Measurements from ENCODE around the gene HIC1. TPM values are rescaled to one million over a fixed set of nuclear protein-coding genes. Genes with fewer than 3 reads are reported as not detected.
A peak's percentile ranks its signal among the peaks of the same experiment; 100 is the strongest.

The HIC1 gene
- total RNA-seq, 2 experiments from 2014 or later: 13.6 to 16.5 TPM

DNA sequence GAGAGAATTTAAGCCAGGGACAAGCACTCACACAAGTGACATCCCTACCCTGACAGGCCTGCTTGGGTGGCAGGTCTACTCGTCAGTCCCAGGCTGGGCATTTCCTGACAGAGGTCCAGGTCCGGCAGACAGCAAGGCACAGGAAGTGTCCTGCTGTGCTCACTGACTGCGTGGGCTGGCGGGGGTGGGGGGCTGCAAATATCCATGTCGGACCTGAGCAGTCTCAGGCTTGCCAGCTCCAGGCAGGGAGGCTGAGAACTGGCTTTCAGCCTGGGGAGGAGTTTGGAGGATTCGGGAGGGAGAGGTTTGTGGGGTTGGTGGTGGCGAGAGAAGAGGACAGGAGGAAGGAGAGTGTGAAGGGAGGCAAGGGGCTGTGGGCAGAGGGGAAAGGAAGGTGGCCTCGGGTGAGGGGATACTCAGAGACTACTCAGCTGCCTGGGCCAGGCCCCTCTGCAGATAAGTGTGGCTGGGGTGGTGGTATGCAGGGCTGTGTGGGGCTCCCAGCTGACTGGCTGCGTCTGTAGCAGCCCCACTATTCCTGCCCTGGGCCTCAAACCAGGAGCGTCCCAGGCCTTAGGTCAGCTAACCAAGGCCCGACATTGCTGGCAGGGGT is 7.8 kb downstream of the HIC1 start:
- peaks cover 70% of the 10 kb centered on the region for H3K36me3 Mint-ChIP-seq (ENCODE audit: low read depth)
- peaks cover 9% of the 10 kb centered on the region for H3K27me3 Mint-ChIP-seq
- peaks cover 7% of the 10 kb centered on the region for H3K4me1 Mint-ChIP-seq
- DNase-seq: no peak
- no peak overlapping the region for H3K27ac Mint-ChIP-seq
- no peak for ATAC-seq
- intact Hi-C loops (cut with DNase I, micrococcal nuclease): loop anchor here in 1 of 2 experiments (2.0 kb wide), 1 partner anchor 108 kb away; no protein-coding TSS in a partner anchor
- no peaks in the 10 kb centered on the region for H3K9me3 Mint-ChIP-seq (ENCODE audit: low read depth)
- ChIA-PET CTCF (no interaction called here), POLR2A (no interaction called here)
- no peak overlapping the region for H3K4me3 Mint-ChIP-seq

DNA sequence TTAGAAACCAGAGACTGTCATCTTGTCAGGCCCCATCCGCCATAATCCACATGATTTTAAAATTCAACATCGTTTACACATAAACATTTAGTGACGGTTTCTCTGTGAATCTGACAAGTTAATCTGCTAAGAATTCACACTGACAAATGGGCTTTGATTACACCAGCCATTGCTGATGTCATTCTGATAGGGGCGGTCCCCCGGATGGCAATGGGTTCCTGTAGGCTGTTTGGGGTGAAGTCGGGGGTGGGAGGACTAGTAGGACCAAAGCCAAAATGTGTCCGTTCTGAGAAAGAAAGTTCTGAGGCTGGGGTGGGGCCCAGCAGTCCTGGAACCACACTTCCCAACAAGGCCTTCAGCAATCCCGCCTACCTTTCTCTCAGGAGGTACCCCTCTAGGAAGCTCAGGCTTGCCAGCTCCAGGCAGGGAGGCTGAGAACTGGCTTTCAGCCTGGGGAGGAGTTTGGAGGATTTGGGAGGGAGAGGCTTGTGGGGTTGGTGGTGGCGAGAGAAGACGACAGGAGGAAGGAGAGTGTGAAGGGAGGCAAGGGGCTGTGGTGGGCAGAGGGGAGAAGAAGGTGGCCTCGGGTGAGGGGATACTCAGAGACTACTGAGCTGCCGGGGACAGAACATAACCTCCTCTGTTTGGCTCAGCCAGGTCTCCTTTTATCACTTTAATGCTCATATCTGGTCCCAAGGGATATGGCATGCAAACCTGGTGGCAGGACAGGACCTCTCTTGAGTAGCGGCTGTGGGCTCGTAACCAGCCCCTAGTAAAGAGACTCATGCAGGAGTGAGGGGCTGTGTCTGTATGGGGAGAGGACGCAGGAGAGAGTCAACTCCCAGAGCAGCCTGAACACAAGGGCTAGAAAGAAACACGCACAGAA is 8.6 kb downstream of the HIC1 start:
- H3K27ac Mint-ChIP-seq: no peak overlapping the region
- no peak overlapping the region for H3K4me3 Mint-ChIP-seq
- peaks cover 8% of the 10 kb centered on the region for H3K4me1 Mint-ChIP-seq
- H3K36me3 Mint-ChIP-seq (ENCODE audit: low read depth): peaks cover 73% of the 10 kb centered on the region
- no peak for ATAC-seq
- no peaks in the 10 kb centered on the region for H3K9me3 Mint-ChIP-seq (ENCODE audit: low read depth)
- intact Hi-C loops (cut with DNase I, micrococcal nuclease): loop anchor here in 1 of 2 experiments (2.0 kb wide), 1 partner anchor 107 kb away; no protein-coding TSS in a partner anchor
- peaks cover 8% of the 10 kb centered on the region for H3K27me3 Mint-ChIP-seq
- ChIA-PET POLR2A (no interaction called here), CTCF (interaction anchor here (1.1 to 2.1 kb wide), 4 partner anchors 9 to 189 kb away, joined by 3 to 12 read pairs (median 4); partner anchors contain the start of gene HIC1)
- no peak for DNase-seq

DNA sequence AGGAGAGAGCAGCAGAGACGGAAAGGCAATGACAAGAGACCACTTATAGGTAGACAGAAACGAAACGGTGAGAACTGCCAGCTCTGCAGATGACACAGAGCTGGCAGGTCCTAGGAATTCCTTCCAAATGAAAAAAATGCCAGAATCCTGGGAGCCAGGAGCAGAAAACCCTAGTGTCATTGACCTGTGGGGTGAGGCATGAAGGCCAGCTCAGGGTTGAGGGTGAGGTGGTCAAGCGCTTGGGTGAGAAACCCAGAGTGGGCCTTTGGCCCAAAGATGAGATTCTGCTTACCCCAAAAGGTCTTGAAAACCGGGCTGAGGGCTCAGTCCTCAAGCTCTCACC is 9.2 kb downstream of the HIC1 start:
- CTCF ChIA-PET: interaction anchor here (0.9 to 2.1 kb wide), 6 partner anchors 10 to 189 kb away, joined by 3 to 12 read pairs (median 4); partner anchors contain the start of gene HIC1
- no peak overlapping the region for H3K27ac Mint-ChIP-seq
- DNase-seq: no peak
- no peaks in the 10 kb centered on the region for H3K9me3 Mint-ChIP-seq (ENCODE audit: low read depth)
- no peak overlapping the region for H3K4me3 Mint-ChIP-seq
- no peak for ATAC-seq
- POLR2A ChIA-PET: no interaction called here
- peaks cover 78% of the 10 kb centered on the region for H3K36me3 Mint-ChIP-seq (ENCODE audit: low read depth)
- H3K27me3 Mint-ChIP-seq: peaks cover 8% of the 10 kb centered on the region
- peaks cover 14% of the 10 kb centered on the region for H3K4me1 Mint-ChIP-seq
- intact Hi-C loops (cut with DNase I, micrococcal nuclease): no loop called here

DNA sequence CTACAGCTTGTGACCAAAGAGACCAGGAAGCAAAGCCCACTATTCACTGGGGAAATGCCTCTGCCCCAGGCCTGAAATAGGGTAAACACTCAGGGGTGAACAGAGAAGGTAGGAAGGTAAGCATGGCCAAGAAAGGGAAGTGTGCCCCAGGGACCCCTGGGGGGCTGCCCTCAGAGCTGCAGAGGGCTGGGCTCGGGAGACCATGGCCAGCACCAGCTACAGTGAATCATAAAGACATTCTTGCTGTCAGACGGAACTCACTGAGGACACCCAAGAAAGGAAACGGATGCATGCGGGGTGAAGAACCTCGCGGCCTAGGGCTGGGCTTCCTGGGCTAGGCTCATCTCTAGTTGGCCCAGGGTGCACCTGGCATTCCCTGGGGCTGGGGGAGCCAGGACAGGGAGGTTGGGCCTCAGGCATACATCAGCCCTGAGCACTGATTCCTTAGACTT is 9.6 kb downstream of the HIC1 start:
- ChIA-PET POLR2A (no interaction called here), CTCF (interaction anchor here (0.8 to 2.1 kb wide), 7 partner anchors 10 to 188 kb away, joined by 3 to 12 read pairs (median 4); partner anchors contain the start of gene HIC1)
- no peaks in the 10 kb centered on the region for H3K9me3 Mint-ChIP-seq (ENCODE audit: low read depth)
- peaks cover 16% of the 10 kb centered on the region for H3K4me1 Mint-ChIP-seq
- H3K27me3 Mint-ChIP-seq: peaks cover 6% of the 10 kb centered on the region
- H3K27ac Mint-ChIP-seq: no peak overlapping the region
- peak; percentile 2 for ATAC-seq
- H3K4me3 Mint-ChIP-seq: no peak overlapping the region
- H3K36me3 Mint-ChIP-seq (ENCODE audit: low read depth): peaks cover 76% of the 10 kb centered on the region
- intact Hi-C loops (cut with DNase I, micrococcal nuclease): no loop called here
- no peak for DNase-seq

DNA sequence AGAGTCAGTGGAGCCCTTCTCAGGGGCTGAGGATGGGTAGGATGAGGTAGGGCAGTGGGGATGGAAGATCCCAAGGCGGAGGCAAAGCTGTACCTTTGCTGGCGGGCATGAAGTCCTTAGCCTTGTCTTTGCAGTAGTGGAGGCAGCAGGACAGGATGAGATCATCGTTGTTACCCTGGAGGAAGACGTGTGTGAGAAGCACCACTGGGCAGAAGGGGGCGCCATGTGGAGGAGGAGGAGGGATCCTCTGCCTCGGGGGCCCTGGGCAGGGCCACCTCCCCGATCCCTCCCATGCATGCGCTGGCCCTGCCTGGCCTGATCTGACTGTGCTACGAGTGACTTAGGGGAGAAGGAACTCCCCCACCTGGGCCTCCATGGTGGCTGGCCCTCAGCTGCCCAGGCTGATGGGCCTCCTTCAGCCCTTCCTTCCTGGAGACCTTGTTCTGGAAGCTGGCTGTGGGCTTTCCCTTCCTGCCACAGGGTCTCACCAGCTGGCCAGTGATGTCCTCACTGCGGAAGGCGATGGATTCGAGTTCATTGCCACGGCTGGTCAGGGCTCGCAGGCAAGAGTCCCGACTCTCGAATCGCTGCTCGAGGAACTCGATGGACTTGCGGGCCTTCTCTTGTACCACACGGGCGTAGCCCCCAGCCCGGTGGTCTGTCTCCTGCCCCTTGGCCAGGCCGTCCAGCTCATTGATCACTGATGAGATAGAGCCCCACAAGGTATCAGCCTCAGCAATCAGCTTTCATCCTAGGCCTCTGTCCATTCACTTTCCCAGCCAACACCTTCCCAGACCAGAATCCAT is 10.3 kb downstream of the HIC1 start:
- H3K9me3 Mint-ChIP-seq (ENCODE audit: low read depth): no peaks in the 10 kb centered on the region
- no peak overlapping the region for H3K27ac Mint-ChIP-seq
- H3K36me3 Mint-ChIP-seq (ENCODE audit: low read depth): peaks cover 72% of the 10 kb centered on the region
- peak; percentile 89 for DNase-seq
- ChIA-PET CTCF (interaction anchor here (0.8 to 2.1 kb wide), 11 partner anchors 9 to 188 kb away, joined by 3 to 12 read pairs (median 4); partner anchors contain the start of gene HIC1), POLR2A (no interaction called here)
- intact Hi-C loops (cut with DNase I, micrococcal nuclease): no loop called here
- no peak overlapping the region for H3K4me3 Mint-ChIP-seq
- H3K27me3 Mint-ChIP-seq: peaks cover 5% of the 10 kb centered on the region
- peak; percentile 83 for ATAC-seq
- peaks cover 20% of the 10 kb centered on the region for H3K4me1 Mint-ChIP-seq

DNA sequence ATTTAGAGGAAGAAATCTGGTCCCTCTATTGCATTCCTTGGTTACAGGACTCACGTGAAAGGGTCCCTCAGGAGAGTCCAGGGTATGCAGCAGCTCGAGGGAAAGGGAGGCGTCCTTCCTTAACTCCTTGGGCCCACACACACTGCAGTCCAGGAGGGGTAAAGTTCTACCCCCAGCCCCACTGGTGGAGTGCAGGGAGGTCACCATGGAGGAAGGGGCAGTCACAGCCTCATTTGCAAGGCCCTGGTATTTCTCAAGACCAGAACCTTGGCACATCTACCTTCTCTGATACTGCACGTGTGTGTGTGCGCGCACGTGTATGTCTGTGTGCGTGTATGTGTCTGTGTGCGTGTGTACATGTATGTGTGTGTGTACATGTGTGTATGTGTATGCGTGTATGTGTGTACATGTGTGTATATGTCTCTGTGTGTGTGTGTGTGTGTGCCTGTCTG is 11.1 kb downstream of the HIC1 start:
- peaks cover 28% of the 10 kb centered on the region for H3K4me1 Mint-ChIP-seq
- no peak overlapping the region for H3K27ac Mint-ChIP-seq
- H3K9me3 Mint-ChIP-seq (ENCODE audit: low read depth): no peaks in the 10 kb centered on the region
- H3K36me3 Mint-ChIP-seq (ENCODE audit: low read depth): peaks cover 65% of the 10 kb centered on the region
- intact Hi-C loops (cut with DNase I, micrococcal nuclease): no loop called here
- DNase-seq (no peak), ATAC-seq (no peak)
- ChIA-PET CTCF (interaction anchor here (0.7 to 2.1 kb wide), 8 partner anchors 8 to 179 kb away, joined by 3 to 12 read pairs (median 3); no protein-coding TSS in a partner anchor), POLR2A (no interaction called here)
- H3K4me3 Mint-ChIP-seq: no peak overlapping the region
- peaks cover 5% of the 10 kb centered on the region for H3K27me3 Mint-ChIP-seq

DNA sequence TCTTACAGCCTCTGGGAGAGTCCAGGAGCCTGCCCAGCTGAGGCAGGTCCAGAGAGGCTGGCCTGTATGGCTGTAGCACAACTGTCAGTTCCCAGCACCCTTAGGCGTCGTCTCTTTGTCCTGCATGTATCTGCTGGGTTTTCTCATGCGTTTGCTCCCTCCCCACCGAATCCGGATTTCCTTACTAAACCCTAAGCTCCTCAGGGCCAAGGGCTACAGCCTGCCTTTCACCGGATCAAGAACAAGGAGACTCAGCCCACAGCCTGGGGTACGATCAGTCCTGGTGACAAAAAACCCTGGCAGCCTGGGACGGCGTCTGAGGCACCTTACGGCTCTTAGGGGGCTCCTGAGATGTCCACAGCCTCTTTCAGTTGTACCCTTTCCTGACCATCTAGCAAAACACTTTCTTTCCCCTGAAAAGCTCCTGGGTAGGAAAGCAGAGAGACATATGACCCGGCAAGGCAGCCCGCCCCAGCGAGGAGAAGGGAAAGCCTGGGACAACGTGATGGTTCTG is 12.2 kb downstream of the HIC1 start:
- no peak for ATAC-seq
- POLR2A ChIA-PET: no interaction called here
- no peak overlapping the region for H3K4me3 Mint-ChIP-seq

DNA sequence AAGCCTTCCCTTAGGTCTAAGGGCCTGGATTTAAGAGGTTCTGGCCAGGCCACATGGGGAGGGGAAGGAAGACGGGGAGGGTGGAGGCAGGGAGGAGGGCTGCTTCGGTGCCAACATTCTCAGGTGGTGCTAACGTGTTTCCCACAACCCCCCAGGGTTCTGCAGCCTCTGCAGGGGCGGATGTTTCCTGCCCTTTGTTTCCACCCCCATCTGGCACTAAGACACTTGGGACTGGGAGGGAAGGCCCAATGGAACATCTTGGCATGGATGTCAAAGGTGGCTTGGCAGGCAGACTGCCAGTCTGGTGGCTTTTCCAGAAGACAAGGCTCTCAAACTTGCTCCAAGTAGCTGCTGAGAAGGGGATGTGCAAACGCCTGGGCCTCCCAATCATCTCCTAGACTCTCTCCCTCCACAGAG is 12.7 kb downstream of the HIC1 start:
- H3K27ac Mint-ChIP-seq: no peak overlapping the region
- intact Hi-C loops (cut with DNase I, micrococcal nuclease): no loop called here
- H3K4me1 Mint-ChIP-seq: peaks cover 36% of the 10 kb centered on the region
- H3K9me3 Mint-ChIP-seq (ENCODE audit: low read depth): no peaks in the 10 kb centered on the region
- DNase-seq (no peak), ATAC-seq (no peak)
- CTCF ChIA-PET: interaction anchor here (0.6 to 4.6 kb wide), 7 partner anchors 10 to 348 kb away, joined by 3 to 55 read pairs (median 4); partner anchors contain the start of gene HIC1
- H3K36me3 Mint-ChIP-seq (ENCODE audit: low read depth): peaks cover 68% of the 10 kb centered on the region
- POLR2A ChIA-PET: no interaction called here
- no peak overlapping the region for H3K4me3 Mint-ChIP-seq
- H3K27me3 Mint-ChIP-seq: peaks cover 5% of the 10 kb centered on the region

More for the DNA sequence above, 12.2 kb downstream of the HIC1 start:
- no peaks in the 10 kb centered on the region for H3K9me3 Mint-ChIP-seq (ENCODE audit: low read depth)
- intact Hi-C loops (cut with DNase I, micrococcal nuclease): no loop called here
- H3K36me3 Mint-ChIP-seq (ENCODE audit: low read depth): peaks cover 67% of the 10 kb centered on the region
- H3K27me3 Mint-ChIP-seq: peaks cover 5% of the 10 kb centered on the region
- DNase-seq: no peak
- peaks cover 36% of the 10 kb centered on the region for H3K4me1 Mint-ChIP-seq
- H3K27ac Mint-ChIP-seq: no peak overlapping the region
- CTCF ChIA-PET: interaction anchor here (0.6 to 4.6 kb wide), 5 partner anchors 10 to 201 kb away, joined by 3 to 55 read pairs (median 4); partner anchors contain the start of gene HIC1

DNA sequence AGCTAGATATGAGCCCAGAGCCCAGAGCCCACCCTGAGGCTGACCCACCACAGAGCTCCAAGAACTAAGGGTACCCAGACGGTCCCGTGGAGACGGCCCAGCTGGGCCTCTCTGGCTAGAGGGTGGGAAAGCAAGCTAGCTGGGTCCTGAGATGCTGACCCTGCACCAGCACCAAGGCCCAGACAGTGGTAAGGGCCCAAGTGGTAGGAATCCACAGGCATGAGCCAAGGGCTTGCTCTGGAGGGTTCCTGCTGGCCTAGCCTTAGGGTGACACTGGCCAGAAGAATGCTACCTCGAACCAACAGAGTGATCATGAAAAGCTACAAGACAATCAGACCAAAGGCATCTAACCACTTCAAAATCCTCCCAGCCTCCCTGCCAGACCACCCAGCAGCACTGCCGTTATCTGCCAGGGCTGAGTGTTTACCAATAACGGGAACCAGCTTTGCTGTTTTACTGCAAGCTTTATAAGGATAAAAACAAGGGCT is 13.2 kb downstream of the HIC1 start:
- no peaks in the 10 kb centered on the region for H3K9me3 Mint-ChIP-seq (ENCODE audit: low read depth)
- H3K36me3 Mint-ChIP-seq (ENCODE audit: low read depth): peaks cover 68% of the 10 kb centered on the region
- ChIA-PET CTCF (interaction anchor here (0.6 to 4.6 kb wide), 8 partner anchors 11 to 348 kb away, joined by 3 to 55 read pairs (median 4); partner anchors contain the start of gene HIC1), POLR2A (no interaction called here)
- no peak for ATAC-seq
- intact Hi-C loops (cut with DNase I, micrococcal nuclease): no loop called here
- H3K4me3 Mint-ChIP-seq: no peak overlapping the region
- DNase-seq: no peak
- peaks cover 5% of the 10 kb centered on the region for H3K27me3 Mint-ChIP-seq
- H3K4me1 Mint-ChIP-seq: peaks cover 36% of the 10 kb centered on the region
- H3K27ac Mint-ChIP-seq: no peak overlapping the region

DNA sequence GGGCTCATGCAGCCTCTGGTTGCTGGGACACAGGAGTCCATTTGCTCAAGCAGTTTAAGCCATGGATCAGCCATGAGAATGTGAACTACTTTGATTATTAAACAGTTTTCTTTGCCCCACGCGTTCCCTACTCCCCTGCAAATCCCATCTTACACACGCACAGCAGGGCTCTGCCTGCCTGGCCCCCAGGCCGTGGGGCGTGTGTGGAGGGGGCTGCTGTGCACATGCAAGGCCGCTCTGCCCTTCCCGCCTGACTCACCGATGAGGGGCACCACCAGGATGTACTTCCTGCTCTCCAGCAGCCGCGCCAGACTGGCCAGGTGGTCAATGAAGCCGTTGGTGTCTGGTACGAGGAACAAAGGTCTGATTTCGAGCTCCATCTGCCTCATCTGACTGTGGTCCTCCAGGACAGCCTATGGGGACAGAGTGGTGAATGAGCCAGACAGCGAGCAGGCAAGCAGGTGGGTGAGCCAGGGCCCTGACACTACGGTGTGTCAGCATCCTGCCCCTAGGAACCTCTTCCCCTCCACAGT is 13.7 kb downstream of the HIC1 start:
- Mint-ChIP-seq H3K4me1 (peaks cover 36% of the 10 kb centered on the region), H3K27ac (no peak overlapping the region), H3K4me3 (no peak overlapping the region), H3K36me3 (ENCODE audit: low read depth) (peaks cover 63% of the 10 kb centered on the region), H3K27me3 (peaks cover 5% of the 10 kb centered on the region), H3K9me3 (ENCODE audit: low read depth) (no peaks in the 10 kb centered on the region)
- ATAC-seq (peak; percentile 21), DNase-seq (peak; percentile 53)
- CTCF ChIA-PET: interaction anchor here (0.6 to 4.6 kb wide), 9 partner anchors 11 to 285 kb away, joined by 3 to 55 read pairs (median 4); partner anchors contain the start of gene HIC1
- intact Hi-C loops (cut with DNase I, micrococcal nuclease): no loop called here
- POLR2A ChIA-PET: interaction anchor here (0.7 to 2.6 kb wide), 3 partner anchors 20 to 352 kb away, joined by 3 to 23 read pairs (median 3); no protein-coding TSS in a partner anchor

Measured in activated CD4-positive, alpha-beta T cell treated with anti-CD3 and anti-CD28 coated beads for 36 hours (primary cell).